Measurements from ENCODE around the gene HDC. TPM values are rescaled to one million over a fixed set of nuclear protein-coding genes. Genes with fewer than 3 reads are reported as not detected.

HDC gene
- total and polyA plus RNA-seq, 2 of the 13 experiments (the other 11 are each of a cell fraction or from before 2014, with no cell fraction given): not detected

DNA sequence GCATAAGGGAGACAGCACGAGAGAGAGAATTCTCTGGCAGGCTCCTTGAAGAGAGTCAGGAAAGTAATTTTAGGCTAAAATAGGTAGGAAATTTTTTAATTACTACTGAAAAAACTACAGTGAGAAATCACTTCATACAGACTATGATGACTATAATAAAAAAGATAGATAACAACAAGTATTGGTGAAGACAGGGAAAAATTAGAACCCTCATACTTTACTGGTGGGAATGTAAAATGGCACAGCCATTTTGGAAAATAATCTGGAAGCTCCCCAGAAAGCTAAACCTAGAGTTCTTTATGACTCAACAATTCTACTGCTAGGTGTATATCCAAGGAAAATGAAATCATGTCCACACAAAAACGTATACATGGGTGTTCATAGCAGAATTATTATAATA is 2.1 kb upstream of the HDC start:
- FAIRE-seq (no peak), DNase-seq (ENCODE audit: low spot score) (no peak), ATAC-seq (no peak)
- Histone ChIP-seq H3K79me2 (ENCODE audit: insufficient read depth, low read length) (no peaks in the 10 kb centered on the region), H3K9ac (ENCODE audit: insufficient read depth, low read depth, low read length) (no peak overlapping the region), H2AFZ (ENCODE audit: low read length) (no peak overlapping the region), H3K4me1 (ENCODE audit: insufficient read depth, low read length) (no peaks in the 10 kb centered on the region), H3K9me3 (ENCODE audit: low read length) (no peaks in the 10 kb centered on the region), H3K27ac (ENCODE audit: extremely low read length, insufficient read depth, low read length) (no peak overlapping the region), H4K20me1 (ENCODE audit: insufficient read depth, low read length) (no peaks in the 10 kb centered on the region), H3K27me3 (ENCODE audit: control insufficient read depth in 1 of 2, insufficient read depth in 2 of 2, low read length in 2 of 2) (no peaks in the 10 kb centered on the region; a peak in 1 of 5 replicates), H3K36me3 (replicated peaks in 1 of 2; ENCODE audit: control insufficient read depth in 1 of 2, insufficient read depth in 2 of 2, low read length in 2 of 2) (no peaks in the 10 kb centered on the region), H3K4me3 (replicated peaks in 1 of 3; ENCODE audit: insufficient read depth in 1 of 3, low read depth in 2 of 3, low read length in 3 of 3) (no peak overlapping the region), H3K4me2 (ENCODE audit: low read depth, low read length) (no peak overlapping the region)
- intact Hi-C loops (cut with micrococcal nuclease; ENCODE audit: unreplicated experiment): no loop called here
- in situ Hi-C loops (cut with HindIII; ENCODE audit: extremely low pct_ligation_motif_present, low pct_unique_long_range_greater_than_20kb): no loop called here
- WGBS (ENCODE audit: low lambda C conversion rate): 45% methylated on average over 2 of the region's 2 CpGs
- no TSS peak for BruUV-seq (replicated peaks)
- ChIA-PET CTCF (ENCODE audit: low intra/inter-chr PET ratio, low total read pairs) (no interaction called here), POLR2A (interaction anchor here (0.5 kb wide), 1 partner anchor 1755 kb away, joined by 5 read pairs; no protein-coding TSS in a partner anchor)
- no peak for TF ChIP-seq MTF1 (CRISPR knock-in tag; IDR thresholded peaks at IDR 0.05)
- TF ChIP-seq ZNF282 (IDR thresholded peaks at IDR 0.05; ENCODE audit: partially characterized antibody): no peak
- no peak for TF ChIP-seq ZNF816 (CRISPR knock-in tag; IDR thresholded peaks at IDR 0.05; ENCODE audit: borderline replicate concordance)
- no peak for TF ChIP-seq RFX5 (IDR thresholded peaks at IDR 0.05; ENCODE audit: low read depth, low read length)
- TF ChIP-seq, protein P1, sequence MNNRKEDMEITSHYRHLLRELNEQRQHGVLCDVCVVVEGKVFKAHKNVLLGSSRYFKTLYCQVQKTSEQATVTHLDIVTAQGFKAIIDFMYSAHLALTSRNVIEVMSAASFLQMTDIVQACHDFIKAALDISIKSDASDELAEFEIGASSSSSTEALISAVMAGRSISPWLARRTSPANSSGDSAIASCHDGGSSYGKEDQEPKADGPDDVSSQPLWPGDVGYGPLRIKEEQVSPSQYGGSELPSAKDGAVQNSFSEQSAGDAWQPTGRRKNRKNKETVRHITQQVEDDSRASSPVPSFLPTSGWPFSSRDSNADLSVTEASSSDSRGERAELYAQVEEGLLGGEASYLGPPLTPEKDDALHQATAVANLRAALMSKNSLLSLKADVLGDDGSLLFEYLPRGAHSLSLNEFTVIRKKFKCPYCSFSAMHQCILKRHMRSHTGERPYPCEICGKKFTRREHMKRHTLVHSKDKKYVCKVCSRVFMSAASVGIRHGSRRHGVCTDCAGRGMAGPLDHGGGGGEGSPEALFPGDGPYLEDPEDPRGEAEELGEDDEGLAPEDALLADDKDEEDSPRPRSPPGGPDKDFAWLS (CRISPR knock-in tag; IDR thresholded peaks at IDR 0.05; ENCODE audit: borderline replicate concordance): no peak
- TF ChIP-seq KLF16 (CRISPR knock-in tag; IDR thresholded peaks at IDR 0.05): no peak
- TF ChIP-seq ZNF784 (CRISPR knock-in tag; IDR thresholded peaks at IDR 0.05; ENCODE audit: borderline replicate concordance): no peak
- TF ChIP-seq ZNF576 (CRISPR knock-in tag; IDR thresholded peaks at IDR 0.05): no peak
- TF ChIP-seq ZKSCAN1 (IDR thresholded peaks at IDR 0.05; ENCODE audit: low read length): no peak
- no peak for TF ChIP-seq NKX3-1 (CRISPR knock-in tag; IDR thresholded peaks at IDR 0.05)
- no peak for TF ChIP-seq NFIB (CRISPR knock-in tag; IDR thresholded peaks at IDR 0.05; ENCODE audit: borderline replicate concordance)
- no peak for TF ChIP-seq NFKBIZ (CRISPR knock-in tag; IDR thresholded peaks at IDR 0.05)
- TF ChIP-seq CBFB (CRISPR knock-in tag; IDR thresholded peaks at IDR 0.05): no peak
- no peak for TF ChIP-seq SMAD9 (CRISPR knock-in tag; IDR thresholded peaks at IDR 0.05)
- TF ChIP-seq HNF1A (IDR thresholded peaks at IDR 0.05; ENCODE audit: low read depth): no peak
- TF ChIP-seq HNF1A (CRISPR knock-in tag; IDR thresholded peaks at IDR 0.05; ENCODE audit: borderline replicate concordance): no peak
- no peak for TF ChIP-seq ZNF749 (CRISPR knock-in tag; IDR thresholded peaks at IDR 0.05; ENCODE audit: borderline replicate concordance)
- TF ChIP-seq, protein P2, sequence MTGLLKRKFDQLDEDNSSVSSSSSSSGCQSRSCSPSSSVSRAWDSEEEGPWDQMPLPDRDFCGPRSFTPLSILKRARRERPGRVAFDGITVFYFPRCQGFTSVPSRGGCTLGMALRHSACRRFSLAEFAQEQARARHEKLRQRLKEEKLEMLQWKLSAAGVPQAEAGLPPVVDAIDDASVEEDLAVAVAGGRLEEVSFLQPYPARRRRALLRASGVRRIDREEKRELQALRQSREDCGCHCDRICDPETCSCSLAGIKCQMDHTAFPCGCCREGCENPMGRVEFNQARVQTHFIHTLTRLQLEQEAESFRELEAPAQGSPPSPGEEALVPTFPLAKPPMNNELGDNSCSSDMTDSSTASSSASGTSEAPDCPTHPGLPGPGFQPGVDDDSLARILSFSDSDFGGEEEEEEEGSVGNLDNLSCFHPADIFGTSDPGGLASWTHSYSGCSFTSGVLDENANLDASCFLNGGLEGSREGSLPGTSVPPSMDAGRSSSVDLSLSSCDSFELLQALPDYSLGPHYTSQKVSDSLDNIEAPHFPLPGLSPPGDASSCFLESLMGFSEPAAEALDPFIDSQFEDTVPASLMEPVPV (CRISPR knock-in tag; IDR thresholded peaks at IDR 0.05): no peak
